NCI-H345 treated with DMSO at 0.1 percent for 48 hours (cell line): ENCODE results near the gene COA4.
"Not testable (repeated sequence)": the region's sequence is repeated elsewhere in the genome, so short reads cannot be mapped to it uniquely, and the experiment has no call there.

Experiments used
- DNase-seq: peaks from one replicate; lab custom pipeline; 2025; ENCODE audit not compliant: unreplicated experiment; lab: John Stamatoyannopoulos, UW

Gene COA4

GRCh38 chr11:73876424-73877310 is at the start of gene COA4, which contains the start of gene PAAF1:
COA4 (minus strand) TSS chr11:73876846; CDS start chr11:73873378, 3,468 bp downstream.
PAAF1 (plus strand) TSS chr11:73876999; CDS start chr11:73877022, 23 bp downstream.
- peak; percentile 95 for DNase-seq

DNA sequence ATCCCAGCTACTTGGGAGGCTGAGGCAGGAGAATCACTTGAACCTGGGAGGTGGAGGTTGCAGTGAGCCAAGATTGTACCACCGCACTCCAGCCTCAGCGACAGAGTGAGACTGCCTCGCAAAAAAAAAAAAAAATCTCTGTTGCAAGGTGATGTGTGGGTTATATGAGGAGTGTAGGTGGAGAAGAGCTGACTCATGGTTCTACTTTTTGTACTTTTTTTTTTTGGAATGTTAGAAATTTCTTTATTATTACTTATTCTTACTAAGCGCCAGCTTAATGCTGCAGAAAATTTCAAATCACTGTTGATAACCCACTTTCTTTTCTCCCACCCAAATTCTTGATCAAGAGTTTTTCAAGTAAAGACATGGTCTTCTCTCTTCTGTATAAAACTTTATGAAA is 44.5 kb upstream of the COA4 start:
- DNase-seq = no peak

DNA sequence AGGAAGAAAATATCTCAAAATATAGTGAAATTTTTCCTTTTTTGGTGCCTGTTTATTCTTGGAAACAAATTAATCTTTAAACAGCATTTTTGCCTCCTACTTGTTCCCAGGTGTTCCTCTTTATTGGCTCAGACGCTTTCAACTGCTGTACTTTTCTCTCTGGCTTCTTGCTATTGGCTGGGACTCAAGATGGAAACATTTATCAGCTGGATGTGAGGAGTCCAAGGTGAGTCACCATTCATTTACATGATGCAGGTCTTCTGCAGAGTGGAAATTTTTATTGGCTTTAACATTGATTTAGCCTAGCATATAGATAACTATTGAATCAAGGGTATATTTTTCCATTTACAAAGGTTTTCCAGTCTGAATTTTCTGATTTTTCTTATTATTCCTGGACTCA is 39.8 kb upstream of the COA4 start:
- DNase-seq = no peak

- DNase-seq = no peak
These were observed 37.6 kb upstream of the COA4 start for GRCh38 chr11:73914284-73914683.

GRCh38 chr11:73913472-73913871 is 36.8 kb upstream of the COA4 start:
- no peak for DNase-seq

DNA sequence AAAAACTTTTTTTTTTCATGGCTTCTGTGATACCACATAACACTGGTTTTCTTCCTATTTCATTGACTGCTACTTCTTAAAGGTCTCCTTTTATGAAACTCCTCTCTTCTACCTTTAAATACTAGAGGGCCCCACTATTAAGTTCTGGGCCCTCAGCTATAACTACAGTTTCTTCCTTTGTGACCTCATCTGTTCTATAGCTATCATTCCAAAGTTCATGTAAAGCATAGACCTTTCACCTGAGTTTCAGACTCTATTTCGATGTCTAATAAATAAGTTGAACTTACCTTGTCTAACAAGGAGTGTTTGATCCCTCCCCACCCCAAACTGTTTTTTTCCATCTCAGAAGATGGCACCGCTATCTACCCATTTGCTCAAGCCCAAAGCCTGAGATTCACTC is 35.4 kb upstream of the COA4 start:
- DNase-seq = no peak

DNA sequence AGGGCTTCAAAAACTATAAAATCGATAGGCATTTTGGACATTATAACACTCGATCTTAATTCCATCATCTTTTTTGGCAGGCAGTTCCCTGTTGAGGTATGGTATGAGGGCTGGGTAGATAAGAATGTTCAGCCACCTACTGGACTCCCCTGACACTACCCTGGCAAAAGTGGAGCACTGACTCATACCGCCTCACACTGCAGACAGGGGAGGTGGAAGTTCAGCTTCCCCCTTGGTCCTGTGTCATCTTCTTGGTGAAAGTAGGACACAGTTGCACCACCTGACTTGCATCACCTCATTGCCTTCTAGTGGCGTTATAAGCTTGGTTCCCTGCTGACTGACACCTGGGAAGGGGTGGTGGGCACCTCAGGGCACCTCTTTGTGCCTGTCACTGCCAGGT is 30.5 kb upstream of the COA4 start:
- DNase-seq = no peak

DNA sequence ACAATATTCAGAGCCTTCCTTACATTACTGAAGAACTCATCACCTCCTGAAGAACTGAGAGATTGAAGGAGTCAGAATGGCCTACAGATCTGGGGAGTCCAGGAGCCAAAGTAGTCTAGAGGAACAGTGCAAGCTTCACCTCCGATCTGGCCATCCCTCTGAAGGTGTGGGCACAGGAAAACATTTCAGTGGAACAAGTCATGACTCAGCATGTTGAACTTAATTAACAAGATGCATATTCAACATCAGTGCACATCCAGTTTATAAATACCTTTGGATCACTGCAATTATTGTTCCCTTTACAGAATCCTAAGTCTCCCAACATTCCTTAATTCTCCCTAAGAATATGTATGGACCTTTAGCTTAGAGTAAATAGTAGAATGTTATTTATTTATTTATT is 25.7 kb upstream of the COA4 start:
- DNase-seq = no peak

DNA sequence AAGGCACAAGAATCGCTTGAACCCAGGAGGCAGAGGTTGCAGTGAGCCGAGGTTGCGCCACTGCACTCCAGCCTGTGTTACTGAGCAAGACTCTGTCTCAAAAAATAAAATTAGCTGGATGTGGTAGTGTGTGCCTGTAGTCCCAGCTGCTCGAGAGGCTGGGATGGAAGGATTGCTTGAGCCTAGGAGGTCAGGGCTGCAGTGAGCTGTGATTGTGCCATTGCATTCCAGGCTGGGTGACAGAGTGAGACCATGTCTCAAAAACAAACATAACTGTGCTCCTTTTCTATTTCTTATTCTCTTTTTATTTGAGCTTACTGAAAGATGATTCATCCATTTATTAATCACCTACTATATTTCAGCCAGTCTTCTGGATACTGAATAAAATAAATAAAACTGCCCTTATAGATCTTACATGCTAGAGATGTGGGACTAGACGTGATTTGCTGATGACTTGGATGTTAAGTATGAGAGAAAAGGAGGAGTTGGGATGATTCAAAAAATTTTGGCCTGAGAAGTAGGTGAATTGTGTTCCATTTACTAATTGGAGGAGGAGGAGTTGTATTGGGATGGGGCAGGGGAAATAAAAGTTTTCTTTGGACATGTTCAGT is 18.2 kb upstream of the COA4 start:
- no peak for DNase-seq

- no peak for DNase-seq
These were observed 16.4 kb upstream of the COA4 start for GRCh38 chr11:73893041-73893440.

GRCh38 chr11:73889536-73889935 is 12.9 kb upstream of the COA4 start:
- DNase-seq = no peak

- DNase-seq = no peak
These were observed 12.4 kb upstream of the COA4 start for GRCh38 chr11:73889019-73889418.

- no peak for DNase-seq
These were observed 11.6 kb upstream of the COA4 start for GRCh38 chr11:73888244-73888643.

DNA sequence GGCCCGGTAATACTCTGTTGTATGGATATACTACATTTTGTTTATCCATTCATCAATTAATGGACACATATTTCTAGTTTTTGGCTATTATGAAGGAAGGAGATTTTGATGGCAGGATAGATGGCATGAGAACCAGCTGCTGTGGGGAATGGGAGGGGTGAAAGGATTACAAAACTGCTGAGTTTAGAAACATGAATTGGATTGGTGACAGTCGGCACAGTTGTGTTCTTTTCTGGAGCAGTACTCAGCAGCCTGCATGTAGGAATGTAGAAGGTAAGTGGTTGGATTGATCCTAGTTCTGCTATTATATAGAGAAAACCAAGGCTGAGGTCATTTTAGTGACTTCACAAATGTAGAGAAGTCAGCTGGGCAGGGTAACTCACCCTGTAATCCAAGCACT is 7.2 kb upstream of the COA4 start:
- no peak for DNase-seq

DNA sequence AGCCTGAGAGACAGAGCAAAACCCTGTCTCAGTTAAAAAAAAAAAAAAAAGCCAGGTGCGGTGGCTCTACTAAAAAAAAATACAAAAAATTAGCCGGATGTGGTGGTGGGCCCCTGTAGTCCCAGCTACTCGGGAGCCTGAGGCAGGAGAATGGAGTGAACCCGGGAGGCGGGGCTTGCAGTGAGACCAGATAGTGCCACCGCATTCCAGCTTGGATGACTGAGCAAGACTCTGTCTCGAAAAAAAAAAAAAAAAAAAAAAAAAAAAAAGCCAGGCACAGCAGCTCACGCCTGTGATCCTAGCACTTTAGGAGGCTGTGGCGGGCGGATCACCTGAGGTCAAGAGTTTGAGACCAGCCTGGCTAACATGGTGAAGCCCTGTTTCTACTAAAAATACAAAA is 3.8 kb upstream of the COA4 start:
- not testable (repeated sequence) for DNase-seq

GRCh38 chr11:73878771-73879170 is 2.1 kb upstream of the COA4 start:
- DNase-seq = no peak

- no peak for DNase-seq
These were observed 806 bp downstream of the COA4 start for GRCh38 chr11:73875840-73876239.

DNA sequence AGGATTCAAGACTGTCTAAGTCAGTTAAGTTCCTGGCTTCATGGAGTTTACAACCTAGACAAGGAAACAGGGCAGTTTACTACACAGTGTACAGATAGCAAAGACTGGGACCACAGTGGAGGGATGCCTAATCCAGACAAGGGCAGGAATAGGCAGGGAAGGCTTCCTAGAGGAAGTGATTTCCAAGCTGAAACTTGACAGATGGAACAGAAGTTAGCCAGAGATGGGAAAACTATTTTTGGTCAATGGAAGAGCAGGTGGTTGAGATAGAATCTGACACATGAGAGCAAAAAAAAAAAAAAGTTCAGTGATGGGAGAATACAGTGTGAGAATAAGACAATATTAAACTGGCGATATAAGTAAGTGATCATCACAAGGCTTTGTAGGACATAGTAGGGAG is 1.3 kb downstream of the COA4 start:
- no peak for DNase-seq

- no peak for DNase-seq
These were observed 3.8 kb downstream of the COA4 start for GRCh38 chr11:73872749-73873357.

DNA sequence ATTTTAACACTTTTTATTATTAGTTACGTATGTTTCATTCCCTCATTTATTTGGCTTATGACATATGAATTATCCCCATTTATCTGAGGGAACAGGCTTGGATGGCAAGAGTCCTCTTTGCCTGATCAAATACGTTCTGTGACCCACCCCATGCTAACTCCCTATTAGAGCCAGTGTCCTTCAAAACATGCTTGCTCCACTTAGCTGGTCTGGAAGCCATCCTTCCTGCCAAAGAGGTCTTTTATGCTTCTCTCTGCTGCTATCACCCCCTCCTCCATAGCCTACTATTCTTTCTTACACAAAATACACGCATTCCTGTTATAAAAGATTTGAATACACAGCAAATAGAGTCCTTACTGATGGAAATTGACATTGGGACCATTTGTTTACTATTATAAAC is 6.4 kb downstream of the COA4 start:
- no peak for DNase-seq

GRCh38 chr11:73869332-73869949 is 7.2 kb downstream of the COA4 start:
- no peak for DNase-seq

- DNase-seq = no peak
These were observed 10.1 kb downstream of the COA4 start for GRCh38 chr11:73866586-73866996.
